HG03469 (cell line): ENCODE results near the gene ERO1B.

ENCODE experiments used
- ATAC-seq: cut with Tn5 transposase; IDR thresholded peaks from one replicate; pipeline ENCODE4 v1.9.1; 2021; ENCODE audit warnings: mild to moderate bottlenecking, moderate library complexity, moderate number of reproducible peaks; ENCODE audit not compliant: unreplicated experiment

The ERO1B gene

GRCh38 chr1:236301080-236301957, 19.6 kb upstream of the ERO1B start:
- no peak for ATAC-seq

- no peak for ATAC-seq
These were observed 15.4 kb upstream of the ERO1B start for GRCh38 chr1:236297161-236297560.

- no peak for ATAC-seq
These were observed 10.7 kb upstream of the ERO1B start for GRCh38 chr1:236292425-236292824.

- no peak for ATAC-seq
These were observed 7.9 kb upstream of the ERO1B start for GRCh38 chr1:236289492-236290131.

GRCh38 chr1:236288620-236288976, 6.8 kb upstream of the ERO1B start:
- no peak for ATAC-seq

GRCh38 chr1:236287757-236288619, 6.2 kb upstream of the ERO1B start:
- no peak for ATAC-seq

GRCh38 chr1:236287356-236287755, 5.6 kb upstream of the ERO1B start:
- ATAC-seq: no peak

- ATAC-seq: peak; percentile 41
These were observed 2.5 kb upstream of the ERO1B start for GRCh38 chr1:236284291-236284721.

GRCh38 chr1:236282719-236283118, 961 bp upstream of the ERO1B start:
- no peak for ATAC-seq

GRCh38 chr1:236282425-236282716, 613 bp upstream of the ERO1B start:
- ATAC-seq: no peak

GRCh38 chr1:236281198-236281653, 532 bp downstream of the ERO1B start:
- ATAC-seq: no peak

- no peak for ATAC-seq
These were observed 1.1 kb downstream of the ERO1B start for GRCh38 chr1:236280438-236281197.

- no peak for ATAC-seq
These were observed 6.2 kb downstream of the ERO1B start for GRCh38 chr1:236275586-236275985.

GRCh38 chr1:236275061-236275460, 6.7 kb downstream of the ERO1B start:
- no peak for ATAC-seq

- no peak for ATAC-seq
These were observed 8.4 kb downstream of the ERO1B start for GRCh38 chr1:236273358-236273757.

- peak; percentile 69 for ATAC-seq
These were observed 12.3 kb downstream of the ERO1B start for GRCh38 chr1:236269439-236269838.

- no peak for ATAC-seq
These were observed 19.9 kb downstream of the ERO1B start for GRCh38 chr1:236261898-236262297.

- ATAC-seq: no peak
These were observed 20.7 kb downstream of the ERO1B start for GRCh38 chr1:236261033-236261432.

GRCh38 chr1:236259043-236259442, 22.7 kb downstream of the ERO1B start:
- ATAC-seq: no peak

- ATAC-seq: no peak
These were observed 23.6 kb downstream of the ERO1B start for GRCh38 chr1:236258114-236258622.

- ATAC-seq: no peak
These were observed 24.5 kb downstream of the ERO1B start for GRCh38 chr1:236257216-236257615.
